Right lobe of liver (tissue), 4 donors: ENCODE measurements around the gene TNFRSF21.

Experiments
- CTCF ChIP-seq, 4 donors: fragments of 200-600 bp in 3 of 4; fragments of 450-650 bp in 1 of 4; IDR thresholded peaks; one replicate each; pipeline versions ENCODE4 v1.5.1 to v1.8.0; 2016 to 2022; ENCODE audit warnings: antibody characterized with exemption in 4 of 4, mild to moderate bottlenecking in 2 of 4
- POLR2A ChIP-seq: fragments of 450-650 bp; IDR thresholded peaks from one replicate; pipeline ENCODE4 v1.6.1; 2017; ENCODE audit warnings: antibody characterized with exemption, mild to moderate bottlenecking
- donor health status: DM: no; HTN: no; CAD: no.
- donor health status: DM: no; HTN: no; CAD: no.
- donor health status: DM: no; HTN: yes; CAD: no.

GRCh38 chr6:47302043-47302442 is 7.7 kb downstream of the TNFRSF21 start:
- TF ChIP-seq CTCF (IDR thresholded peaks at IDR 0.05) (no peak), POLR2A (no peak)
